ENCODE data around the gene MAP1B. TPM values are rescaled to one million over a fixed set of nuclear protein-coding genes. Genes with fewer than 3 reads are reported as not detected.

MAP1B gene
- total and polyA plus RNA-seq, 10 donors: 0.68 to 17.3 (median 9.8) TPM

DNA sequence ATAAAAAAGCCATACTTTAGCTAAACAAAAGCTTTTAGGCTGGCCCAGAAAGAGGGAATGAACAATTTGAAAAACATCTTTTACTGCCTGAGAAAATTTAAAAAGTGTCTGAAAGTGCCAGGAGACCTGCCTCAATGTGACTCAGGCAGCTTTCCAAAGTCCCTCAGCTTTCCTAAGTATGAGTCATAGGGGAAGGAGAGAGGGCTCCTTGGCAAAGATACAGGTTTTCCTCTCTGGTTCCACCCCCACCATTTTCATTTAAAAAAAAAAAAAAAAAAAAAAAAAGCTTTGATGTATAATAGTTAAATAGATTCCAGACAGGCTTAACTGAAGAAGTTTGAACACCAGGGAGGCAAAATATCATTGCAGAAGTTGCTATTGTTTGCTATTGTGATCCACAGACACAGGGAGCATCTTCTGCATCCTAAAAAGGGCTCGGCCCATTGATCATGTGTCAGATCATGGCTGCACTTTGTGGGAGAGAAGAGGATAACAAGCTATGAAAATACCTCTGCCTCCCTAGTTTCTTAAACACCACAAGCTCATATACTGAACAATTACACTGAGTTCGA is 141.2 kb downstream of the MAP1B start:
- H3K4me1 ChIP-seq: peaks cover 0 to 44% (median 8%) of the 10 kb centered on the region in 6 donors
- H3K27me3 ChIP-seq (replicated peaks in 1 of 7): no peaks in the 10 kb centered on the region
- no peaks in the 10 kb centered on the region for H3K9me3 ChIP-seq
- H3K27ac ChIP-seq: no peak overlapping the region
- no peak overlapping the region for H3K4me3 ChIP-seq
- peaks cover 0 to 7% (median 0%) of the 10 kb centered on the region in 6 donors for H3K36me3 ChIP-seq
- TF ChIP-seq POLR2A (IDR thresholded peaks at IDR 0.05) (no peak), POLR2AphosphoS5 (IDR thresholded peaks at IDR 0.05) (no peak)
- TF ChIP-seq, protein P1, sequence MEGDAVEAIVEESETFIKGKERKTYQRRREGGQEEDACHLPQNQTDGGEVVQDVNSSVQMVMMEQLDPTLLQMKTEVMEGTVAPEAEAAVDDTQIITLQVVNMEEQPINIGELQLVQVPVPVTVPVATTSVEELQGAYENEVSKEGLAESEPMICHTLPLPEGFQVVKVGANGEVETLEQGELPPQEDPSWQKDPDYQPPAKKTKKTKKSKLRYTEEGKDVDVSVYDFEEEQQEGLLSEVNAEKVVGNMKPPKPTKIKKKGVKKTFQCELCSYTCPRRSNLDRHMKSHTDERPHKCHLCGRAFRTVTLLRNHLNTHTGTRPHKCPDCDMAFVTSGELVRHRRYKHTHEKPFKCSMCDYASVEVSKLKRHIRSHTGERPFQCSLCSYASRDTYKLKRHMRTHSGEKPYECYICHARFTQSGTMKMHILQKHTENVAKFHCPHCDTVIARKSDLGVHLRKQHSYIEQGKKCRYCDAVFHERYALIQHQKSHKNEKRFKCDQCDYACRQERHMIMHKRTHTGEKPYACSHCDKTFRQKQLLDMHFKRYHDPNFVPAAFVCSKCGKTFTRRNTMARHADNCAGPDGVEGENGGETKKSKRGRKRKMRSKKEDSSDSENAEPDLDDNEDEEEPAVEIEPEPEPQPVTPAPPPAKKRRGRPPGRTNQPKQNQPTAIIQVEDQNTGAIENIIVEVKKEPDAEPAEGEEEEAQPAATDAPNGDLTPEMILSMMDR (IDR thresholded peaks at IDR 0.05 in 8 of 11, conservative IDR thresholded peaks at IDR 0.05 in 3 of 11): no peak
- 74 to 95% (median 81%) methylated on average over 2 of the region's 2 CpGs for WGBS, 5 donors
- intact Hi-C loops (cut with DNase I; ENCODE audit: low total_unique reads): no loop called here
- DNase-seq: no peak

DNA sequence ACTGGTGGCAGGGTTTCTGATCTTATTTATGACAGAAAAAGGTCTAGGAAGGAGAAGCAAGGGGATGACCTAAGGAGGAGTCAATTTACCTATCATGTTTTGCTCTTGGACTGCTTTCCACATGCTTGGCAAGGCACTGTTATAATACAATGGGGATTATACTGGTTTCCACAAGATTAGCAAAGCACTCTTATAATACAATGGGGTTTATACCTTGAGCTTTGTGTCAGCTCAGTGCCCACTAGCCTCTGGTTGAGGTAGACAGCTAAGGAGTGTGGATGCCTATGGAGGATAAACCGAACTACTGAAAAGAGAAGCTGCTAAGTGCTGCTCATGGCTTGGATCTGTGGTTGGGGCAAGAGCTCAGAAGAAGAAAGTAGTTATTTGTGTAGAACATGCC is 144.1 kb downstream of the MAP1B start:
- Histone ChIP-seq H3K27me3 (replicated peaks in 1 of 7) (no peaks in the 10 kb centered on the region), H3K9me3 (no peaks in the 10 kb centered on the region), H3K4me1 (peaks cover 0 to 33% (median 6%) of the 10 kb centered on the region in 6 donors), H3K4me3 (no peak overlapping the region), H3K36me3 (peaks cover 0 to 7% (median 0%) of the 10 kb centered on the region in 6 donors), H3K27ac (no peak overlapping the region)
- intact Hi-C loops (cut with DNase I; ENCODE audit: low total_unique reads): no loop called here
- no peak for DNase-seq
- TF ChIP-seq POLR2AphosphoS5 (IDR thresholded peaks at IDR 0.05) (no peak), POLR2A (IDR thresholded peaks at IDR 0.05) (no peak)
- TF ChIP-seq, protein P1 (IDR thresholded peaks at IDR 0.05 in 8 of 11, conservative IDR thresholded peaks at IDR 0.05 in 3 of 11): no peak
- WGBS, 5 donors: 92 to 100% (median 99%) methylated on average over 1 of the region's 1 CpG

DNA sequence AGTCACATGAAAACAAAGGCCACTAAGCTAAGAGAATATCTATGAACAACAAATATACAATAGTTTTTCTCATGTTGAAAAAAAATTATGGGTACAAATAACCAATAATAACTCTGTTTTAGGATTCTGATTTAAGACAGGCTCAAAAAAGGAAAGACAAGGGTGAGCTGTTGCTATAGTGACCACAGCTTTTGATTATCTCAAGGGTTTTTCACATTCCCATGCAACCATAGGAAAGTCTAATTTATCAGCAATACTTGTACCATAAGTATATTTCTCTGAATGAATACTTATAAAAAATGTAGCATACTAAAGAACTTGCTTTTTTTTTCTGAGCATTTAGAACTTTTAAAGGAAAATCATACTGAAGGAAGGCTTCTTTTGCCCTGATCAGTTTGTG is 144.7 kb downstream of the MAP1B start:
- peaks cover 0 to 33% (median 6%) of the 10 kb centered on the region in 6 donors for H3K4me1 ChIP-seq
- intact Hi-C loops (cut with DNase I; ENCODE audit: low total_unique reads): no loop called here

DNA sequence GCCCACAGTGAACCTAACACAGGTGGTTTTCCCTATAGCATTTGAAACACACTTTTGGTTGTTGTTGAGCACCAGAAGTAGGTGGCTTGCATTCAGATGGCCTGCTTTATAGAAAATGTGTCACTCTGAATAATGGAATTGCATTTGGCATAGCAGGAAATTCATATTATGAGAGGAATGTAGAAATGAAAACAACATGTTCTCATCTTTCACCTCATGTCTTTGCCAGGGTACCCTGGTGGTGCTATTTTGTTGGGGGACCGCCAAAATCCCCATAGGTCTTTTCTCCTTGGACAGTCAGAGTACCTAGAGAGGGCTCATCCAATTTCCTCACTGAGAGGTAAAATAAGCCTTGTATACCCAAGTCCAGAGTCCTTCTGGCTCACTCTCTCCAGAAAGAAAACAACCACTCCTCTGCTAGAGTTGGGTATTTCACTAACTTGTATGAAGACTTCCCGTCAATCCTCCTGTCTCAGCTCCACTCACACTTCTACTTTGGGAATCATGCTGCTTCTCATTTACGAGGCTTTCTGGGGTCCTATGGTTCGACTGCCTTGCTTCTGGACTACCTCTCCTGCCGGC is 145.4 kb downstream of the MAP1B start:
- H3K36me3 ChIP-seq: peaks cover 0 to 19% (median 0%) of the 10 kb centered on the region in 6 donors
- H3K4me3 ChIP-seq: no peak overlapping the region
- no peak overlapping the region for H3K27ac ChIP-seq
- DNase-seq: no peak
- TF ChIP-seq POLR2AphosphoS5 (IDR thresholded peaks at IDR 0.05) (no peak), POLR2A (IDR thresholded peaks at IDR 0.05) (no peak)
- TF ChIP-seq, protein P1 (IDR thresholded peaks at IDR 0.05 in 8 of 11, conservative IDR thresholded peaks at IDR 0.05 in 3 of 11): no peak
- H3K9me3 ChIP-seq: no peaks in the 10 kb centered on the region
- peaks cover 0 to 27% (median 6%) of the 10 kb centered on the region in 6 donors for H3K4me1 ChIP-seq
- H3K27me3 ChIP-seq (replicated peaks in 1 of 7): no peaks in the 10 kb centered on the region
- WGBS, 5 donors: 95 to 98% (median 96%) methylated on average over 5 of the region's 5 CpGs
- intact Hi-C loops (cut with DNase I; ENCODE audit: low total_unique reads): no loop called here

More for the DNA sequence above, 144.7 kb downstream of the MAP1B start:
- no peak overlapping the region for H3K4me3 ChIP-seq
- peaks cover 0 to 12% (median 0%) of the 10 kb centered on the region in 6 donors for H3K36me3 ChIP-seq
- H3K9me3 ChIP-seq: no peaks in the 10 kb centered on the region
- TF ChIP-seq POLR2A (IDR thresholded peaks at IDR 0.05): no peak
- TF ChIP-seq, protein P1 (IDR thresholded peaks at IDR 0.05 in 8 of 11, conservative IDR thresholded peaks at IDR 0.05 in 3 of 11): no peak
- no peak for TF ChIP-seq POLR2AphosphoS5 (IDR thresholded peaks at IDR 0.05)
- no peaks in the 10 kb centered on the region for H3K27me3 ChIP-seq (replicated peaks in 1 of 7)
- DNase-seq: no peak
- no peak overlapping the region for H3K27ac ChIP-seq
